LNCaP clone FGC (cell line): ENCODE measurements around the gene NUDT14.

Experiments
- DNase-seq: peaks from one replicate; pipeline ENCODE4 v3.0.0-alpha.2; 2011; ENCODE audit warnings: low read depth
- H3K4me3 ChIP-seq: 2 replicates; pipeline ENCODE4 v1.5.1; 2011; ENCODE audit warnings: mild to moderate bottlenecking, low read depth, low read length, control low read depth
- TF ChIP-seq, protein P1 (sequence below): IDR thresholded peaks from 2 replicates; pipeline ENCODE4 v1.5.1; 2012; ENCODE audit warnings: mild to moderate bottlenecking; ENCODE audit not compliant: control insufficient read depth, insufficient read depth; ENCODE audit errors: extremely low read depth

Gene NUDT14

GRCh38 chr14:105218611-105219010 lies 37.5 kb upstream of the NUDT14 start:
- DNase-seq = no peak
- no peak overlapping the region for H3K4me3 ChIP-seq
- TF ChIP-seq, protein P1, sequence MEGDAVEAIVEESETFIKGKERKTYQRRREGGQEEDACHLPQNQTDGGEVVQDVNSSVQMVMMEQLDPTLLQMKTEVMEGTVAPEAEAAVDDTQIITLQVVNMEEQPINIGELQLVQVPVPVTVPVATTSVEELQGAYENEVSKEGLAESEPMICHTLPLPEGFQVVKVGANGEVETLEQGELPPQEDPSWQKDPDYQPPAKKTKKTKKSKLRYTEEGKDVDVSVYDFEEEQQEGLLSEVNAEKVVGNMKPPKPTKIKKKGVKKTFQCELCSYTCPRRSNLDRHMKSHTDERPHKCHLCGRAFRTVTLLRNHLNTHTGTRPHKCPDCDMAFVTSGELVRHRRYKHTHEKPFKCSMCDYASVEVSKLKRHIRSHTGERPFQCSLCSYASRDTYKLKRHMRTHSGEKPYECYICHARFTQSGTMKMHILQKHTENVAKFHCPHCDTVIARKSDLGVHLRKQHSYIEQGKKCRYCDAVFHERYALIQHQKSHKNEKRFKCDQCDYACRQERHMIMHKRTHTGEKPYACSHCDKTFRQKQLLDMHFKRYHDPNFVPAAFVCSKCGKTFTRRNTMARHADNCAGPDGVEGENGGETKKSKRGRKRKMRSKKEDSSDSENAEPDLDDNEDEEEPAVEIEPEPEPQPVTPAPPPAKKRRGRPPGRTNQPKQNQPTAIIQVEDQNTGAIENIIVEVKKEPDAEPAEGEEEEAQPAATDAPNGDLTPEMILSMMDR = no peak

- TF ChIP-seq, protein P1 = no peak
- DNase-seq = no peak
- no peak overlapping the region for H3K4me3 ChIP-seq
Observed at GRCh38 chr14:105217774-105218173, 36.7 kb upstream of the NUDT14 start.

- TF ChIP-seq, protein P1 = no peak
- H3K4me3 ChIP-seq = no peak overlapping the region
- no peak for DNase-seq
Observed at GRCh38 chr14:105216490-105217247, 35.6 kb upstream of the NUDT14 start.

DNA sequence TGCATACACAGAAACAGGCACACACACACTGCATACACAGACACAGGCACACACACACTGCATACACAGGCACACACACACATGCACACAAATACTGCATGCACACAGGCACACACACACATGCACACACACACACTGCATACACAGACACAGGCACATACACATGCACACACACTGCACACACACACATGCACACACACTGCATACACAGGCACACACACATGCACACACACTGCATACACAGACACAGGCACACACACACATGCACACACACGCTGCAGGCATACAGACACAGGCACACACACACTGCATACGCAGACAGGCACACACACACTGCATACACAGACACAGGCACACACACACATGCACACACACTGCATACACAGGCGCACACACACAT lies 34.5 kb upstream of the NUDT14 start:
- no peak overlapping the region for H3K4me3 ChIP-seq
- no peak for DNase-seq
- TF ChIP-seq, protein P1 = no peak

DNA sequence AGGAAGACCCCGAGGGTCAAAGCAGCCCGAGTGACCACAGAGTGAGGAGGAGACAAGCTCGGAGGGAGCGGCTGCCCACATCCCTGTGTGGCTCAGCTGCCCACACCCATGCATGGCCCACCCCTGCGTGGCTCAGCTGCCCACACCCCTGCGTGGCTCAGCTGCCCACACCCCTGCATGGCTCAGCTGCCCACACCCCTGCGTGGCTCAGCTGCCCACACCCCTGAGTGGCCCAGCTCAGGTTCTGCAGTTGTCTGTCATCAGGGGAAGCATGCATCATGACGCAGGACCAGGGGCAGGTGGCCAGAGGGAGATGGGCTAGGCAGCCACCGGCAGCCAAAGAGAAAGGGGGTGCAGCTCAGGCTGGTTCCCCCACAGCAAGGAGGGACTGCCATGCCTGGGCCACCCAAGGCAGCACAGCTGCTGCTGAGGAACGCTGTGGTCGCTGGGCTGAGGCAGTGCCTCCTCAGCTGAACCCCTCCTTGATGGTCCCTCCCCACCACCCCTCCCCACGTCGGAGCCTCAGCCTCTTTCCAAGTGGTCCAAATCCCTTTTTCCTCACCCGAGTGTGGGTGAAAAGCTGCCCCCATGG lies 33.3 kb upstream of the NUDT14 start:
- no peak for DNase-seq
- TF ChIP-seq, protein P1 = no peak
- no peak overlapping the region for H3K4me3 ChIP-seq

GRCh38 chr14:105213361-105213760 lies 32.2 kb upstream of the NUDT14 start:
- TF ChIP-seq, protein P1 = no peak
- H3K4me3 ChIP-seq = no peak overlapping the region
- DNase-seq = no peak
